Brain microvascular endothelial cell (primary cell): ENCODE results near the gene BAZ1B.
"Not testable (repeated sequence)": the region's sequence is repeated elsewhere in the genome, so short reads cannot be mapped to it uniquely, and the experiment has no call there.

Source experiments
- DNase-seq: peaks from one replicate; pipeline ENCODE4 v3.0.0-alpha.2; 2020
- H3K27ac ChIP-seq: fragments of 250-450 bp; sonication (Bioruptor Pico); 2 replicates; pipeline ENCODE4 v1.5.1; 2020; ENCODE audit warnings: mild to moderate bottlenecking, moderate library complexity
- H3K27me3 ChIP-seq: fragments of 250-450 bp; sonication (Bioruptor Pico); replicated peaks from 2 replicates; pipeline ENCODE4 v1.5.1; 2020; ENCODE audit warnings: mild to moderate bottlenecking
- H3K36me3 ChIP-seq: fragments of 250-450 bp; sonication (Bioruptor Pico); replicated peaks from 2 replicates; pipeline ENCODE4 v1.5.1; 2020; ENCODE audit warnings: mild to moderate bottlenecking
- H3K4me3 ChIP-seq: 2 replicates; pipeline ENCODE4 v1.5.1; 2011; ENCODE audit warnings: low read depth, mild to moderate bottlenecking, control low read depth, low read length, moderate library complexity
- CTCF ChIP-seq: IDR thresholded peaks from 2 replicates; pipeline ENCODE4 v1.5.1; 2011; ENCODE audit warnings: low read depth, mild to moderate bottlenecking, moderate library complexity, low read length, control low read depth, inconsistent platforms; ENCODE audit errors: missing control alignments
- in situ Hi-C: cut with HindIII; loops from 2 replicates; pipeline ENCODE4 v1.10.0; 2017; ENCODE audit warnings: low sequenced_read_pairs, low pct_ligation_motif_present

Gene BAZ1B

GRCh38 chr7:73532224-73532623, 10.1 kb upstream of the BAZ1B start:
- Histone ChIP-seq H3K27me3 (no peaks in the 10 kb centered on the region), H3K36me3 (peaks cover 18% of the 10 kb centered on the region), H3K4me3 (no peak overlapping the region), H3K27ac (no peak overlapping the region)
- TF ChIP-seq CTCF, result no peak
- in situ Hi-C loops, result no loop called here
- no peak for DNase-seq

- Histone ChIP-seq H3K27me3 (no peaks in the 10 kb centered on the region), H3K27ac (no peak overlapping the region), H3K36me3 (peaks cover 7% of the 10 kb centered on the region), H3K4me3 (no peak overlapping the region)
- in situ Hi-C loops, result no loop called here
- no peak for DNase-seq
- TF ChIP-seq CTCF, result no peak
These were observed 8.7 kb upstream of the BAZ1B start for GRCh38 chr7:73530800-73531199.

- Histone ChIP-seq H3K27ac (no peak overlapping the region), H3K27me3 (no peaks in the 10 kb centered on the region), H3K4me3 (no peak overlapping the region), H3K36me3 (no peaks in the 10 kb centered on the region)
- in situ Hi-C loops, result no loop called here
- DNase-seq, result no peak
- no peak for TF ChIP-seq CTCF
These were observed 5.1 kb upstream of the BAZ1B start for GRCh38 chr7:73526896-73527821.

- H3K27me3 ChIP-seq, H3K36me3 ChIP-seq, H3K4me3 ChIP-seq, DNase-seq, H3K27ac ChIP-seq, in situ Hi-C loops: not testable (repeated sequence)
These were observed 4.0 kb upstream of the BAZ1B start for GRCh38 chr7:73526158-73526494.

- Histone ChIP-seq H3K27ac (peak overlapping the region; percentile 50), H3K4me3 (peak overlapping the region; percentile 77), H3K27me3 (no peaks in the 10 kb centered on the region), H3K36me3 (peaks cover 2% of the 10 kb centered on the region)
- in situ Hi-C loops, result no loop called here
- TF ChIP-seq CTCF, result no peak
- no peak for DNase-seq
These were observed 423 bp downstream of the BAZ1B start for GRCh38 chr7:73521636-73522104.

- no peak for TF ChIP-seq CTCF
- Histone ChIP-seq H3K36me3 (peaks cover 2% of the 10 kb centered on the region), H3K27ac (peak overlapping the region; percentile 50), H3K27me3 (no peaks in the 10 kb centered on the region), H3K4me3 (peak overlapping the region; percentile 77)
- in situ Hi-C loops, result no loop called here
- DNase-seq, result no peak
These were observed 1.1 kb downstream of the BAZ1B start for GRCh38 chr7:73520673-73521635.
